ENCODE data around the gene ROR2.

The ROR2 gene

GRCh38 chr9:91727316-91727861 is 222.6 kb downstream of the ROR2 start:
- no peaks in the 10 kb centered on the region for H3K27me3 ChIP-seq (ENCODE audit: insufficient read depth, low read depth)
- no peak overlapping the region for H3K4me2 ChIP-seq
- peak; percentile 88 for TF ChIP-seq CTCF (conservative IDR thresholded peaks at IDR 0.05; ENCODE audit: low read depth, low read length)
- H4K20me1 ChIP-seq (ENCODE audit: insufficient read depth) = no peaks in the 10 kb centered on the region
- H2AFZ ChIP-seq (ENCODE audit: low read depth) = peak overlapping the region; percentile 39
- H3K4me3 ChIP-seq (IDR thresholded peaks at IDR 0.05; ENCODE audit: insufficient read depth, low read depth, low read length) = no peak overlapping the region
- H3K36me3 ChIP-seq (ENCODE audit: insufficient read depth) = no peaks in the 10 kb centered on the region
- H3K27ac ChIP-seq = no peak overlapping the region; the same call in 1 of the 2 replicates
- peaks cover 9% of the 10 kb centered on the region for H3K4me1 ChIP-seq (ENCODE audit: low read depth, poor library complexity, severe bottlenecking)
- H3K9ac ChIP-seq = no peak overlapping the region; the same call in 1 of the 2 replicates
- no peaks in the 10 kb centered on the region for H3K79me2 ChIP-seq (ENCODE audit: insufficient read depth, low read depth)

GRCh38 chr9:91726406-91727100 is 223.5 kb downstream of the ROR2 start:
- Histone ChIP-seq H3K36me3 (ENCODE audit: insufficient read depth) (no peaks in the 10 kb centered on the region), H2AFZ (ENCODE audit: low read depth) (no peak overlapping the region), H3K79me2 (ENCODE audit: insufficient read depth, low read depth) (no peaks in the 10 kb centered on the region), H3K9ac (no peak overlapping the region), H3K27me3 (ENCODE audit: insufficient read depth, low read depth) (no peaks in the 10 kb centered on the region), H4K20me1 (ENCODE audit: insufficient read depth) (no peaks in the 10 kb centered on the region), H3K4me2 (no peak overlapping the region), H3K4me3 (IDR thresholded peaks at IDR 0.05; ENCODE audit: insufficient read depth, low read depth, low read length) (no peak overlapping the region), H3K4me1 (ENCODE audit: low read depth, poor library complexity, severe bottlenecking) (peaks cover 9% of the 10 kb centered on the region), H3K27ac (no peak overlapping the region)
- no peak for TF ChIP-seq CTCF (conservative IDR thresholded peaks at IDR 0.05; ENCODE audit: low read depth, low read length)

GRCh38 chr9:91725651-91726050 is 224.4 kb downstream of the ROR2 start:
- H3K79me2 ChIP-seq (ENCODE audit: insufficient read depth, low read depth) = no peaks in the 10 kb centered on the region
- no peak overlapping the region for H3K27ac ChIP-seq
- no peak for TF ChIP-seq CTCF (conservative IDR thresholded peaks at IDR 0.05; ENCODE audit: low read depth, low read length)
- no peaks in the 10 kb centered on the region for H3K36me3 ChIP-seq (ENCODE audit: insufficient read depth)
- H3K27me3 ChIP-seq (ENCODE audit: insufficient read depth, low read depth) = no peaks in the 10 kb centered on the region
- peaks cover 9% of the 10 kb centered on the region for H3K4me1 ChIP-seq (ENCODE audit: low read depth, poor library complexity, severe bottlenecking)
- H3K9ac ChIP-seq = no peak overlapping the region
- no peak overlapping the region for H2AFZ ChIP-seq (ENCODE audit: low read depth)
- no peak overlapping the region for H3K4me2 ChIP-seq
- no peaks in the 10 kb centered on the region for H4K20me1 ChIP-seq (ENCODE audit: insufficient read depth)
- H3K4me3 ChIP-seq (IDR thresholded peaks at IDR 0.05; ENCODE audit: insufficient read depth, low read depth, low read length) = no peak overlapping the region

GRCh38 chr9:91724609-91725505 is 225.2 kb downstream of the ROR2 start:
- no peak overlapping the region for H3K4me3 ChIP-seq (IDR thresholded peaks at IDR 0.05; ENCODE audit: insufficient read depth, low read depth, low read length)
- H3K9ac ChIP-seq = no peak overlapping the region
- no peak overlapping the region for H2AFZ ChIP-seq (ENCODE audit: low read depth)
- no peaks in the 10 kb centered on the region for H4K20me1 ChIP-seq (ENCODE audit: insufficient read depth)
- no peak overlapping the region for H3K27ac ChIP-seq
- peaks cover 9% of the 10 kb centered on the region for H3K4me1 ChIP-seq (ENCODE audit: low read depth, poor library complexity, severe bottlenecking)
- no peaks in the 10 kb centered on the region for H3K79me2 ChIP-seq (ENCODE audit: insufficient read depth, low read depth)
- no peaks in the 10 kb centered on the region for H3K27me3 ChIP-seq (ENCODE audit: insufficient read depth, low read depth)
- H3K36me3 ChIP-seq (ENCODE audit: insufficient read depth) = no peaks in the 10 kb centered on the region
- no peak for TF ChIP-seq CTCF (conservative IDR thresholded peaks at IDR 0.05; ENCODE audit: low read depth, low read length)
- H3K4me2 ChIP-seq = no peak overlapping the region

Measured in KMS-11 (cell line).